EH (cell line): Measurements from ENCODE around the gene OTUB2.
A peak's percentile ranks its signal among the peaks of the same experiment; 100 is the strongest.

Experiments used
- DNase-seq: peaks from one replicate; pipeline ENCODE4 v3.0.0-alpha.2; 2015; ENCODE audit warnings: low read depth

OTUB2 gene

GRCh38 chr14:94041551-94042346 is 15.6 kb downstream of the OTUB2 start:
- peak; percentile 85 for DNase-seq

- DNase-seq, result no peak
Measured at GRCh38 chr14:94042433-94043091, 16.4 kb downstream of the OTUB2 start.

GRCh38 chr14:94043111-94043755 is 17.1 kb downstream of the OTUB2 start:
- DNase-seq, result no peak

GRCh38 chr14:94043756-94044475 is 17.8 kb downstream of the OTUB2 start:
- no peak for DNase-seq

GRCh38 chr14:94044476-94045091 is 18.4 kb downstream of the OTUB2 start:
- DNase-seq, result no peak

GRCh38 chr14:94045101-94045500 is 19.0 kb downstream of the OTUB2 start:
- no peak for DNase-seq

GRCh38 chr14:94045563-94046345 is 19.6 kb downstream of the OTUB2 start:
- no peak for DNase-seq

GRCh38 chr14:94046696-94047250 is 20.6 kb downstream of the OTUB2 start:
- no peak for DNase-seq

GRCh38 chr14:94047581-94047980 is 21.4 kb downstream of the OTUB2 start:
- no peak for DNase-seq

GRCh38 chr14:94048691-94049624 is 22.8 kb downstream of the OTUB2 start:
- no peak for DNase-seq

- DNase-seq, result no peak
Measured at GRCh38 chr14:94049625-94050023, 23.5 kb downstream of the OTUB2 start.

- DNase-seq, result no peak
Measured at GRCh38 chr14:94050231-94050880, 24.2 kb downstream of the OTUB2 start.

- peak; percentile 57 for DNase-seq
Measured at GRCh38 chr14:94051115-94051514, 25.0 kb downstream of the OTUB2 start.

GRCh38 chr14:94051779-94052178 is 25.6 kb downstream of the OTUB2 start:
- no peak for DNase-seq

GRCh38 chr14:94052199-94052598 is 26.1 kb downstream of the OTUB2 start:
- no peak for DNase-seq

- DNase-seq, result no peak
Measured at GRCh38 chr14:94052662-94053061, 26.5 kb downstream of the OTUB2 start.

GRCh38 chr14:94054401-94054800 is 28.3 kb downstream of the OTUB2 start:
- no peak for DNase-seq

GRCh38 chr14:94054936-94055335 is 28.8 kb downstream of the OTUB2 start:
- DNase-seq, result no peak
